ENCODE data around the gene B4GALT7.
"Not testable (repeated sequence)": the region's sequence is repeated elsewhere in the genome, so short reads cannot be mapped to it uniquely, and the experiment has no call there.

- TF ChIP-seq EZH2 (IDR thresholded peaks at IDR 0.05; ENCODE audit: insufficient read depth, poor library complexity, severe bottlenecking); EZH2phosphoT487 (IDR thresholded peaks at IDR 0.05; ENCODE audit: insufficient read depth, low read depth): not testable (repeated sequence)
Measured at GRCh38 chr5:177657846-177658245, 57.9 kb downstream of the B4GALT7 start.

Measured in GM23248 (cell line).